Hematopoietic multipotent progenitor cell (in vitro differentiated cells): ENCODE data around the gene UQCRC2. TPM values are rescaled to one million over a fixed set of nuclear protein-coding genes. Genes with fewer than 3 reads are reported as not detected.
A peak's percentile ranks its signal among the peaks of the same experiment; 100 is the strongest.
"Not testable (repeated sequence)": the region's sequence is repeated elsewhere in the genome, so short reads cannot be mapped to it uniquely, and the experiment has no call there.

Experiments
- DNase-seq, 3 donors: peaks; one replicate each; pipeline ENCODE4 v3.0.0-alpha.2; 2011 to 2015; ENCODE audit warnings: low read depth in 2 of 3, low spot score in 2 of 3
- total RNA-seq: library from RNA; depleted of rRNA; stranded (reverse); fragments of >200 nt; gene quantifications from one replicate; pipeline ENCODE4 v1.2.3, GENCODE V29; 2012

Gene UQCRC2
- total RNA-seq, 1 donor, result 138 TPM

GRCh38 chr16:21980032-21980431 is 26.9 kb downstream of the UQCRC2 start:
- no peak for DNase-seq

GRCh38 chr16:21982108-21982507 is 28.9 kb downstream of the UQCRC2 start:
- DNase-seq, result no peak

DNA sequence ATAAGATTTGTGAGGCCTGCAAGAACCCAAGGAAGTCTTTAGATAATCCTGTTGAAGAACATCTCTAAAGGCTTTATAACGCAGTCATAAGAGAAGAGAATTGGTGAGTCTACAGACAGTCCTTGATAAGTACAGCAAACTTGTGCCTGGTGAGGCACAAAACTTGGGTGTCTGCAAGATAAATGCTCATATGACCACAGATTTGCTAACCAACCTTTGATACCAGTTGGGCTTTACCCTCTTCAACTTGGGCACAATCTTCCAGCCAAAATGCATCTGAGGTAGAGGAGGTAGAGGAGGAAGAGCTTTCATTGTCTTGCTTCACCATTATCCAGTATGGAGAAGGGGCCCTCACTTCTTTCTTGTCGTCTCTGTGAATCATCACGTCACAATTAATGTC is 30.9 kb downstream of the UQCRC2 start:
- no peak for DNase-seq

GRCh38 chr16:21985524-21985923 is 32.4 kb downstream of the UQCRC2 start:
- DNase-seq, result no peak

GRCh38 chr16:21986692-21987246 is 33.6 kb downstream of the UQCRC2 start:
- no peak for DNase-seq

- no peak for DNase-seq
These were observed 34.3 kb downstream of the UQCRC2 start for GRCh38 chr16:21987498-21987897.

GRCh38 chr16:21989133-21989532 is 36.0 kb downstream of the UQCRC2 start:
- DNase-seq, result no peak

GRCh38 chr16:21989751-21990150 is 36.6 kb downstream of the UQCRC2 start:
- DNase-seq, result no peak

DNA sequence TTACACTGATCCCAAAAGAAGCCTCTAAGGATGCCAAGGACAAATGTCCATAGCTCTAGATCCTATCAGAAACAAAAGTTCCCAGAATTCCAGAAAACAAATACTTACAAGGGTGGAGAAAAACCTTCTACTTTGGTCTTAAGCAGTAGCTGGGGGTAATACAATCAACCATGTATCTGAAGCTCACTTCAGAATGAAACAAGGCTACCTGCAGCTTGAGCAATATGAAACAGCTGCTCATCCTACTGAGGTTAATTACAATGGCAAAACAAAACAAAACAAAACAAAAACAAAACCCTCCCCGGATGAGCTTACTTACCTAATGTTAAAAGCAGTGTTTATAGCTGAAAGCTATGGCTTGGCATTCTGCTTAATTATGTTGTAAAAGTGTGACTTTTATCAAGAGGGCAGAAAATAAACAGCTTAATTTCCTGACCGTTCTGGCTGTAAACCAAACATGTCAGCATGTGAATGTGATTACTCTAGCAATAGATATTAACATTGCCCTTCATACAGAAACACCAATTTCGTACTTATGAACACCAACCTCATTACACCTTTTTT is 37.3 kb downstream of the UQCRC2 start:
- no peak for DNase-seq

DNA sequence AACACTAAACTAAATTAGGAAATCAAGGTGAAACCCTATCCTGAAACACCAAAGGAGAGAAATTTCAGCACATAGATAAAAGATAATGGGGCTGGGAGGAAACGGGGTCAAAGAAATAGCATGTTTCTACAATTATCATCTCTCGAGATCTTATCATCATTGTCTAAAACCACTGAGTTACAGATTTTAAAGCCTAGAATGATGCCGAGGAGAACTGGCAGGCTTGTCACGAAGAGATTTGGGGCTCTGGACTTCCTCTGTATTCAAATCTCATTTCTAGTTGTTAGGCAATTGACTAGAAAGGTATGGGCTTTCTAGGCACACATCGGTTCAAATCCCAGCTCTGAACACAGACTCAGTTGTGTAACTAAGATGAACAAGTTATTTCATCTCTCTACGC is 38.5 kb downstream of the UQCRC2 start:
- no peak for DNase-seq

- no peak for DNase-seq
These were observed 41.8 kb downstream of the UQCRC2 start for GRCh38 chr16:21994856-21995465.

DNA sequence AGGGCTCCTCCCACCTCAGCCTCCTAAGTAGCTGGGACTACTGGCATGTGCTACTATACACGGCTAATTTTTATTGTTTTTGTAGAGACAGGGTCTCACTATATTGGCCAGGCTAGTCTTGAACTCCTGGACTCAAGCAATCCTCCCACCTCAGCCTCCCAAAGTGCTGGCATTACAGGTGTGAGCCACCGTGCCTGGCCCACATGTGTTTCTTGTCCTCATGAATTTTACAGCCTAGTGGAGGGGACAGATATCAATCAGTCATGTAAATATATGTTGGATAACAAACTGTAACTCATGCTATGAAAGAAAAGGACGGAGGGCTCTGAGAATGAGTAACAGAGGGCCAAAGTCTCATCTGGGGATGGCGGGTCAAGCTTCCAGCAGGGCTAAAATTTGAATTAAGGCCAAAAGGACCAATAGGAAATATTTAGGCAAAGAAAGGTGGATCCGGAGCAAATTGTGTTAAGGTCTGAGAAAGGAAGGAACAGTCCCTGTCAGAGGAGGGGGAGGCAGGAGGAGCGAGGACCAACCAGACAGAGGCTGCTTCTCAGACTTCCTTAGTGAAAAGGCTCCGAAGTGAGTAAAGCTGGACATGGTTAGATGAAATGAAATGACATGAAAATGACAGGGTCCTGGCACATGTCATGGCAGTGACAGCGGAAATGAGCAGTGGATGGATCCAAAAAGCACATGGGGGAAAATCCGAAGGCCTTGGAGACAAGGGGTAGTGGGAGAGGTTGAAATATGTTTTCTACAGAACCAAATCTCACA is 43.9 kb downstream of the UQCRC2 start:
- DNase-seq, result no peak

DNA sequence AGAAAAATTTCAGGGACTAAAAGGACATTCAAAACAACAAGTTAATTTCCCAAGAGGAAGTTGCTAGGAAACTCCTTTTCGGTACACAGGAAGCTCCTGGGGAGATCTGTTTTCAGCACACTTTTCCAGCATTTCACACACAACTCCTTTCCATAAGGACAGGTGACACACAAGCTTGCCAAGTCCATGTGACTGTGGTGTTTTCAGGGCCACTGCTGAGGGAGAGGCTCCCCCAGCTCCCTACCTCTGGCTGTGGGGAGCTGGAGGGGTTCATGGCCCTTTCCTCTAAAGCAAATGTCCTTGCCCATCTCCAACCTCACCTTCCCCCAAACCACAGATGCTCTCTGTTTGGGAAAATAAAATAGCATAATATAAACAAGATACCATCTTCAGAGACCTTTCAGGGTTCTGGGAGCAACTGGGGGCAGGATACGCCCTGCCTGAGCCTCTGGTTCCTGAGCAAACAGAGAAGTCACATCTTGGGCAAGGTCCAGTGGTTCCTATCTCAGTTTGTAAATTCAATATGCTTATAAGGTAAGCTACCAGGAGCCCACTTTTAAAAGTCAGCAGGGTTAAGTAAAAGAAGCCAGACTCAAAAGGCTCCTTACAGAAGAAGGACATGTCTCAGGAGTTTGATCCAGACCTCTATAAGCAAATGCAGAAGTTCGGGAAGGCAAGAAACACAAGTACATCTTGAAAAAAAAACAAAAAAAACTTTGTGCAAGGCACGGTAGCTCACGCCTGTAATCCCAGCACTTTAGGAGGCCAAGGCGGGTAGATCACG is 44.7 kb downstream of the UQCRC2 start:
- no peak for DNase-seq

- no peak for DNase-seq
These were observed 48.4 kb downstream of the UQCRC2 start for GRCh38 chr16:22001591-22001990.

DNA sequence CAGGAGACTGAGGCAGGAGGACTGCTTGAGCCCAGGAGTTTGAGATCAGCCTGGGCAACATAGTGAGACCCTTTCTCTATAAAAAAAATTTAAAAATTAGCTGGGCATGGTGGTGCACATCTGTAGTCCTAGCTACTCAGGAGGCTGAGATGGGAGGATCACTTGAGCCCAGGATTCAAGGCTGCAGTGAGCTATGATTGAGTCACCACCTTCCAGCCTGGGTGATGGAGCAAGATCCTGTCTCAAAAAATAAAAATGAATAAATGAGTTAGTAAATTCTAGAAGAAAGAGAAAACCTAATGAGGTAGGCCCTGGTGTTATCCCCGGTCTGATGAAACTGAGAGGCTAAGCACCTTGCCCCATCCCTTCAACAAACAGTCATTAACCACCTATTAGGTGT is 48.9 kb downstream of the UQCRC2 start:
- not testable (repeated sequence) for DNase-seq

GRCh38 chr16:22003195-22003594 is 50.0 kb downstream of the UQCRC2 start:
- DNase-seq, result no peak

DNA sequence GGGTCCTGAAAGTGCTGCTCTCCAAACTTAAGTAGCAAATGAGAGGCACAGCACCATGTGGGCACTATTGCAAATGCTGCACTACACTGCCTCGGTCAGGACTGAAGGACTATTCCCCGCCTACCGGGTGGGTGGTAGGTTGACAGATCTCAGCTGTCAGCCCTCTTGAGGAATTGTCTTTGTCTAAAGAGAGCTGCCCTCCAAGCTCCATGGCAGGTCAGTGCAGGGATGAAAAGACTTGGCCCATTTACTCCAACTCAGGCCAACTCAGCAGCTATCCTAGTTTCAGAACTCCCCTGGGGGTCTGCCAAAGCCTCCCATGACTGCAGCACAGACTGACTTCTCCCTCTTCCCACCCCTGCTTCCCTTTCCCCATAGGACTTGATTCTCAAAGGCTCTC is 51.2 kb downstream of the UQCRC2 start:
- DNase-seq, result no peak

- DNase-seq, result no peak
These were observed 52.6 kb downstream of the UQCRC2 start for GRCh38 chr16:22005746-22006145.

- no peak for DNase-seq
These were observed 53.5 kb downstream of the UQCRC2 start for GRCh38 chr16:22006636-22007035.

GRCh38 chr16:22007159-22007508 is 54.0 kb downstream of the UQCRC2 start:
- peak in 1 of 3 donors; percentile 14 for DNase-seq
